HFF-Myc (cell line): ENCODE data around the gene GRIK2.

Experiments
- DNase-seq: peaks from one replicate; pipeline ENCODE4 v3.0.0-alpha.2; 2011; ENCODE audit warnings: low read depth; ENCODE audit errors: extremely low read depth
- H3K4me3 ChIP-seq: replicated peaks from 2 replicates; pipeline ENCODE4 v1.5.1; 2011; ENCODE audit warnings: low read depth, mild to moderate bottlenecking, control low read depth, low read length
- TF ChIP-seq, protein P1 (sequence below): IDR thresholded peaks from 2 replicates; pipeline ENCODE4 v1.5.1; 2012; ENCODE audit warnings: mild to moderate bottlenecking, low read depth, low read length, control low read depth; ENCODE audit errors: missing control alignments

GRIK2 gene

GRCh38 chr6:101400326-101401135, 7.0 kb downstream of the GRIK2 start:
- TF ChIP-seq, protein P1, sequence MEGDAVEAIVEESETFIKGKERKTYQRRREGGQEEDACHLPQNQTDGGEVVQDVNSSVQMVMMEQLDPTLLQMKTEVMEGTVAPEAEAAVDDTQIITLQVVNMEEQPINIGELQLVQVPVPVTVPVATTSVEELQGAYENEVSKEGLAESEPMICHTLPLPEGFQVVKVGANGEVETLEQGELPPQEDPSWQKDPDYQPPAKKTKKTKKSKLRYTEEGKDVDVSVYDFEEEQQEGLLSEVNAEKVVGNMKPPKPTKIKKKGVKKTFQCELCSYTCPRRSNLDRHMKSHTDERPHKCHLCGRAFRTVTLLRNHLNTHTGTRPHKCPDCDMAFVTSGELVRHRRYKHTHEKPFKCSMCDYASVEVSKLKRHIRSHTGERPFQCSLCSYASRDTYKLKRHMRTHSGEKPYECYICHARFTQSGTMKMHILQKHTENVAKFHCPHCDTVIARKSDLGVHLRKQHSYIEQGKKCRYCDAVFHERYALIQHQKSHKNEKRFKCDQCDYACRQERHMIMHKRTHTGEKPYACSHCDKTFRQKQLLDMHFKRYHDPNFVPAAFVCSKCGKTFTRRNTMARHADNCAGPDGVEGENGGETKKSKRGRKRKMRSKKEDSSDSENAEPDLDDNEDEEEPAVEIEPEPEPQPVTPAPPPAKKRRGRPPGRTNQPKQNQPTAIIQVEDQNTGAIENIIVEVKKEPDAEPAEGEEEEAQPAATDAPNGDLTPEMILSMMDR: no peak
- H3K4me3 ChIP-seq: no peak overlapping the region

GRCh38 chr6:101401171-101401570, 7.7 kb downstream of the GRIK2 start:
- no peak overlapping the region for H3K4me3 ChIP-seq

More at GRCh38 chr6:101400326-101401135, 7.0 kb downstream of the GRIK2 start:
- DNase-seq: no peak

DNA sequence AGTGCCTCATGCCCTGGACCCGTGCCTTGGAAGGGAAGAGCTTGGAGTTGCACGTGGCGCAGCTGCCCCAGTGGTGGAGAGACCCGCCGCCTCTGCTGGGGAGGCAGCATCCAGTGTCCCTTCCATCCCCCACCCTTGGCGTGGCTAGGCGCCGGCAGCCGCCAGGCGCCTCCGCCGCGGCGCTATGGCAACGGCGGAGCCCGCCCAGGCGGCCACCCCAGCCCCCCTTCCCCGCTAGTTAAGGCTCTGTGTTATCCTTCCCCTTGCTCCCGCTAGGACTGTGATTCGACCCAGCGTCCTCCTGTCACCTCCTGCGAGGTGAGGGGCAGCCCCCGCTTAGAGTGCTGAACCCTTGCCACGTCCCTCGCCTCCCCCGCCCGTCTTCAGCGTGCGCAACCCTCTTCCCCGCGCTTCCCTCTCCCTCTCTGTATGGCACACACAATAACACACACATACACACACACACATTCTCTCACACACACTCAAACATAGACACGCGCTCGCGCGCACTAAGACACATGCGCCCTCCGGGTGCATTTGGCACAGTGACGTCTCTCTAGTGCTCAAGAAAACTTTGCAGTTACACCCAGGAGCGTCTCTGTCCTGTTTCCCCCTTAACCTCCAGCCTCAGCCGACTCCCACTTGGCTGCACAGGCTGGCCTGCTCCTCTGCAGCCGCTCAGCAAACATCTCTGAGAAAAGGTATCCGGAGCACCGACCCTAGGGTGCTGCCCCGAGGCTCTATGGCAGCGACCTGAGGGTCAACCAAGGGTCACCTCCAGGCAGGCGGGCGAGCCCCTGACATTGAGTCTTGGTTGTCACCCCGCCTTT, 8.5 kb downstream of the GRIK2 start:
- DNase-seq: no peak
- TF ChIP-seq, protein P1: no peak
- H3K4me3 ChIP-seq: peak overlapping the region; percentile 21

More at GRCh38 chr6:101401171-101401570, 7.7 kb downstream of the GRIK2 start:
- no peak for DNase-seq
- TF ChIP-seq, protein P1: no peak

DNA sequence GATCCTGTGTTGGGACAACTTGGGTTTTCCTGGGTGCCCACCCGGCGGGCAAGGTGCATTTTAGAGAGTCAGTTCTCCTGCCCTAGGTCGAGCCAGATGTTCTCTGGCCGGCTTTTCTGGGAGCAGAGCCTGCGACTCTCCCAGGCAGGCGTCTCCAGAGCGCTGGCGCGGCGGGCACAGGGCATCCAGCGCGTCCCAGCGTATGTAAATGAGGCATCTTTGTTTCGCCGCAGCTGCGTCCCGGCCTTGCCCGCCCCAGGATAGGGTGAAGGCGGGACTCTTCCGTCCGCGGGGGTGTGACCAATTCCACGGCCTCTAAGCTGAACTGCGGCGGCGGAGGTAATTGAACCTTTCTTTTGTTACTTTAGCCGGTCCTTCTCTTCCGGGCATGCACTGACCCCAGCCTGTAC, 9.1 kb downstream of the GRIK2 start:
- TF ChIP-seq, protein P1: no peak
- peak overlapping the region; percentile 21 for H3K4me3 ChIP-seq
- no peak for DNase-seq

GRCh38 chr6:101403216-101403945, 9.9 kb downstream of the GRIK2 start:
- no peak for DNase-seq
- TF ChIP-seq, protein P1: no peak
- no peak overlapping the region for H3K4me3 ChIP-seq

GRCh38 chr6:101404775-101405174, 11.3 kb downstream of the GRIK2 start:
- TF ChIP-seq, protein P1: no peak
- H3K4me3 ChIP-seq: no peak overlapping the region
- DNase-seq: no peak
